GM12891 (cell line): ENCODE results near the gene TMEM266.

Experiments
- PAX5 ChIP-seq: IDR thresholded peaks from 2 replicates; pipeline ENCODE4 v1.6.1; 2011; ENCODE audit warnings: low read length, moderate library complexity, mild to moderate bottlenecking; ENCODE audit not compliant: insufficient read depth, severe bottlenecking
- POLR2A ChIP-seq: IDR thresholded peaks from 2 replicates; pipeline ENCODE4 v1.6.1; 2011; ENCODE audit warnings: low read depth, low read length, control low read depth
- POLR2AphosphoS5 ChIP-seq: IDR thresholded peaks from 2 replicates; pipeline ENCODE4 v1.6.1; 2011; ENCODE audit warnings: low read depth, low read length, control low read depth
- SPI1 ChIP-seq: IDR thresholded peaks from 2 replicates; pipeline ENCODE4 v1.6.1; 2011; ENCODE audit warnings: low read depth, low read length, control low read depth
- TAF1 ChIP-seq: IDR thresholded peaks from 2 replicates; pipeline ENCODE4 v1.6.1; 2011; ENCODE audit warnings: low read depth, low read length, control low read depth

DNA sequence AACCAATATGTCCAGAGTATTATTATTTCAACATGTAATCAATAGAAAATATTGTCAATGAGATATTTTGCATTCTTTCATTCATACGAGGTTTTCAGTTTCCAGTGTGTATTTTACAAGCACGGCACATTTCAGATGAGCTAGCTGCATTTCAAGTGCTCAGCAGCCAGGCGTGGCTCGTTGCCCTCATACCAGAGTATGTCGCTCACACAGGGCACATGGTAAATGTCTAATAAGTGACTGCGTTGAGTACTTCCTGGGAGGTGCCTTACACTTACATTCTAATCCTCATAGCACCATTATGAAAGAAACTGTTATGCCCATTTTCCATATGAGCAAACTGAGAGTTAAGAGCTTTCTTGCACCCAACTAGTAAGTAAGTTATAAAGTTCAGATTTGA is 47.4 kb downstream of the TMEM266 start:
- TF ChIP-seq POLR2A (no peak), PAX5 (no peak), POLR2AphosphoS5 (no peak), TAF1 (no peak), SPI1 (no peak)
